ENCODE results near the gene TWF2.

The TWF2 gene

GRCh38 chr3:52198643-52199608 is 40.0 kb downstream of the TWF2 start:
- DNase-seq = no peak

- peak; percentile 91 for DNase-seq
Measured at GRCh38 chr3:52197842-52198625, 40.9 kb downstream of the TWF2 start, which contains the start of gene ALAS1. TSS of gene ALAS1 (plus strand) at chr3:52198160. CDS start at chr3:52199242, 1,082 bp downstream.

DNA sequence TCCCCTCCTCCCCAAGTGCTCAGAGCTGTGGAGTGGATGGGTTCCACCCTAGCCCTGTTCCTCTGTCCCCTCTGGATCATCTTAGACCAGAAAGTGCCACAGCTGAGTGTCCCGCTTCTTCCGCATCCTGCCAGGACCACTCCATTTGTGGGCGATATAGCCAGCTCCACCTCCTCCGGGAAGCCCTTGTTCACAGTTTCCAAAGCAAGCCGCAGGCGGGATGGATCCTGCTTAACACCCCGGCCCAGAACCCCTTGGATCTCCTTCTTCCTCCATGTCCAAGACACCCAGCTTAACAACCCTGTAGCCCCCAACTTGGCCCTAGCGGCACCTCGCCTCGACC is 41.5 kb downstream of the TWF2 start:
- DNase-seq = no peak

DNA sequence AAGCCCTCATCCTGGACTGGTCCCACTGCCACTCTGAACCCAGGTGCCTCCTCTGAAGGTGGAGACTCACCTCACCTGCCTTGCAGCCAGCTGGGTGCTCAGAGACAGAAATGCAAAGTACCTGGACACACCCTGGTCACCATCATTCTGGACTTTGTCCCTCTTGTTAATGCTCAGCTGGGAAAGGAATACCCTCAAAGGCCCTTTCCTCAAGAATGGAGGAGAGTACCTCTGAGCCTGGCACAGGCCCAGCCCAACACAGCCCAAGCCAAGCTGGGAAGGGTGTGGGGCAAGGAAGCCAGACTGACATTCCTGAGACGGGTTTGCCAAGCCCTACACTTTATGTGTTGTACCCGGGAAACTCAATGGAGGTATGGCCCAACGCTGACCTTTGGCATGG is 42.0 kb downstream of the TWF2 start:
- DNase-seq = no peak

- no peak for DNase-seq
Measured at GRCh38 chr3:52195823-52196331, 43.1 kb downstream of the TWF2 start.

GRCh38 chr3:52195291-52195597 is 43.7 kb downstream of the TWF2 start:
- DNase-seq = no peak

- no peak for DNase-seq
Measured at GRCh38 chr3:52194485-52195290, 44.3 kb downstream of the TWF2 start.

DNA sequence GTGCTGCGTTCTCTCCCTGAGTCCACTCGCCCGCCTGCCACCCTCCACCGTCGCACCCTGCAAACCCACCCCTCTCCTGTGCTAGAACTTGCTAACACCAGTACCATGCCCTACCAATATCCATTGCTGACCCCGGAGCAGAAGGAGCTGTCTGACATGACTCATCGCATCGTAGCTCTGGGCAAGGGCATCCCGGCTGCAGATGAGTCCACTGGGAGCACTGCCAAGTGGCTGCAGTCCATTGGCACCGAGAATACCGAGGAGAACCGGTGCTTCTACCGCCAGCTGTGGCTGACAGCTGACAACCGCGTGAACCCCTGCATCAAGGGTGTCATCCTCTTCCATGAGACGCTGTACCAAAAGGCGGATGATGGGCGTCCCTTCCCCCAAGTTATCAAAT is 45.9 kb downstream of the TWF2 start:
- no peak for DNase-seq

DNA sequence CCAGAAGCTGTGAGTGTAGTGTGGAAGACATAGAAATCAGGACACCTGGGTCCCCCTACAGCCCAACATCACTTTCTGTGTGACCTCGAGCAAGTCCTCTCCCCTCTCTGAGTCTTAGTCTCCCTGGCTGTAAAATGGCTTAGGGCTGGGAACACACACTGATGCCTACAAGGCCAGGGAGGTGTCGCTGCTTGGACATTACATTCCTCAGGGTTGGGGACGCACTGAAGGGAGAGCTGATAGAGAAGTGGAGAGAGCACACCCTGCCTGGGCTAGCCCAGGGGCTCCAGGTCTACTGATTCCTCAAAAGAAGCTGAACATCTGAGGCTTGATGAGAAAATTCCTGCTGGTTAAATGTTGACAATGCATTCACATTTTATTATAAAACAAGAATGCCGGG is 47.3 kb downstream of the TWF2 start:
- DNase-seq = no peak

GRCh38 chr3:52190294-52191074 is 48.5 kb downstream of the TWF2 start:
- no peak for DNase-seq

- DNase-seq = no peak
Measured at GRCh38 chr3:52188556-52188955, 50.4 kb downstream of the TWF2 start.

GRCh38 chr3:52186729-52187128 is 52.2 kb downstream of the TWF2 start:
- DNase-seq = no peak

- DNase-seq = no peak
Measured at GRCh38 chr3:52185837-52186236, 53.1 kb downstream of the TWF2 start.

GRCh38 chr3:52185311-52185710 is 53.6 kb downstream of the TWF2 start:
- DNase-seq = no peak

GRCh38 chr3:52184690-52185089 is 54.3 kb downstream of the TWF2 start:
- no peak for DNase-seq

DNA sequence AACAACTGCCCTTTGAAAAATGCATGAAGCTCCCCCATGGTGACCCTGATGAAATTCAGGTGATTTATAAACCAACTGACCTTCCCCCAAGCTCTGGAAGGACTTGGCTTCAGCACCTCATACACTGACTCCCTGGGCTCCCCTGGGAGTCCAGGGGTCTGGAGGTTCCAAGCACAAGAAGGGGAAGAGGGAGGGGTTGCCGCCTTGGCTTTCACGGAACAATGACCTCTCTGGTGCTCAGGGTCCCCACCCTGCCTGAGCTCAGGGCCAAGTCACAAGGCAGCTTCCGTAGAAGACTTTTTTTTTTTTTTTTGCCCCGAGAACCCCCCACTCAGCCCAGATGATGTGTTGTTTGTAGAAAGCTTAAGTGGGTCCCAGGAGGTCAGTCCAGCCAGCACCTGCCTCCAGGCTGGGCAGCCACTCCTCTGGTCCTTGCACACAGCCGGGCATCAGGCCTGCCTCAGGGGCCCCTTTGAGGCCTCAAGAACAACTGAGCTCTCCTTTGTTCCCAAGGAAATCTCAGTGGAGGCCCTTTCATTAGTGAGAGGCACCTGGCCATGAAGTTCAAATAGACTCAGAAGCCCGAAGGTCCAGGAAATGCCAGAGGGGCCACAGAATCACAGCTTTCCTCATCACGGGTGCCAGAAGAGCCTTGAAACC is 55.0 kb downstream of the TWF2 start:
- DNase-seq = no peak

GRCh38 chr3:52182691-52183090 is 56.3 kb downstream of the TWF2 start:
- DNase-seq = no peak

- no peak for DNase-seq
Measured at GRCh38 chr3:52182196-52182595, 56.8 kb downstream of the TWF2 start.

DNA sequence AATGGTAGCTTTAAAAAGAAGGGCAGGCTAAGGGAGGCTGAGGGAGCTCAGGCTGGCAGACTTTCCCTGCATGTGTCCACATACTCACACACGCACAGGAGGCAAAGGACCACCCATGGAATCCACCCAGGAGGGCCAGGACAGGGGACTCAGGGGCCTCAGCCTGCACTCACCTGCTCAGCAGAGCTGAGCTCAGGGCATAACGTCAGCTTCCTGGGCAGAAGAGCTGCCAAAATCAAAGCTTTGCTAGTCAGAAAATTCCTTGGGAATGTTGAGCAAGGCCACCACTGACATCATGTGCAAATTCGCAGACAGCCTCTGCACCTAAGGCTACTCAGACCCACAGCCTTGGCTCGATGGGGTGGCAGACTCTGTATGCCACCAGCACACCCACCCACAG is 57.4 kb downstream of the TWF2 start:
- DNase-seq = no peak
